ENCODE measurements around the gene TMEM270.

DNA sequence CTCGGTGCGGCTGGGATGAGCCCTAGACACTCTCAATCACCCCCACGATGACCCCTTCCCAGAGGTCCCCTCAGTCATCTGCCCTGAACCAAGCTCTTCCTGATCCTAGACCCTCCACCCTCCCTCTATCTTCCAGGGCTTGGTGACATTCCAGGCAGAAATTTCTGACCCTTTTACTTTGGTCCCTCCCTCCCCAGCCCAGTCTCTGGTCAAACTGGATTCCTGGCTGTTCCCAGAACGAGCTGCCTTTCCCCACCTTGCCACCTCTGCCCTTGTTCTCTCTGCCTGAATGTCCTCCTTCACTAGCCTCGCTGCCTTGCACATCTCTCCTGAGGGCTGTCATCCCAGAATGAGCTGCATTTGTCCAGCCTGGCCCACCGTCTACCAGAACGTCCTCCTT lies 31.5 kb upstream of the TMEM270 start:
- TF ChIP-seq, protein P1, sequence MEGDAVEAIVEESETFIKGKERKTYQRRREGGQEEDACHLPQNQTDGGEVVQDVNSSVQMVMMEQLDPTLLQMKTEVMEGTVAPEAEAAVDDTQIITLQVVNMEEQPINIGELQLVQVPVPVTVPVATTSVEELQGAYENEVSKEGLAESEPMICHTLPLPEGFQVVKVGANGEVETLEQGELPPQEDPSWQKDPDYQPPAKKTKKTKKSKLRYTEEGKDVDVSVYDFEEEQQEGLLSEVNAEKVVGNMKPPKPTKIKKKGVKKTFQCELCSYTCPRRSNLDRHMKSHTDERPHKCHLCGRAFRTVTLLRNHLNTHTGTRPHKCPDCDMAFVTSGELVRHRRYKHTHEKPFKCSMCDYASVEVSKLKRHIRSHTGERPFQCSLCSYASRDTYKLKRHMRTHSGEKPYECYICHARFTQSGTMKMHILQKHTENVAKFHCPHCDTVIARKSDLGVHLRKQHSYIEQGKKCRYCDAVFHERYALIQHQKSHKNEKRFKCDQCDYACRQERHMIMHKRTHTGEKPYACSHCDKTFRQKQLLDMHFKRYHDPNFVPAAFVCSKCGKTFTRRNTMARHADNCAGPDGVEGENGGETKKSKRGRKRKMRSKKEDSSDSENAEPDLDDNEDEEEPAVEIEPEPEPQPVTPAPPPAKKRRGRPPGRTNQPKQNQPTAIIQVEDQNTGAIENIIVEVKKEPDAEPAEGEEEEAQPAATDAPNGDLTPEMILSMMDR (IDR thresholded peaks at IDR 0.05) = no peak
- TF ChIP-seq POLR2AphosphoS5 (IDR thresholded peaks at IDR 0.05) = no peak

All from gastroesophageal sphincter (tissue), 3 donors.